HEK293 (cell line): ENCODE measurements around the gene PTX3.

ENCODE experiments used
- HOXA7 ChIP-seq: sonication (generic); formaldehyde crosslinking; IDR thresholded peaks from 2 replicates; pipeline ENCODE4 v1.8.1; 2022; ENCODE audit warnings: missing genetic modification reagents, borderline replicate concordance
- KLF9 ChIP-seq: fragments of 450-650 bp; formaldehyde crosslinking; IDR thresholded peaks from 2 replicates; pipeline ENCODE4 v1.5.1; 2016; ENCODE audit warnings: missing biosample characterization, missing genetic modification characterization, low read depth
- ZNF140 ChIP-seq: fragments of 450-650 bp; formaldehyde crosslinking; IDR thresholded peaks from 2 replicates; pipeline ENCODE4 v1.5.1; 2016; ENCODE audit warnings: missing biosample characterization, missing genetic modification characterization
- ZNF48 ChIP-seq: fragments of 450-650 bp; formaldehyde crosslinking; IDR thresholded peaks from 2 replicates; pipeline ENCODE4 v1.5.1; 2016; ENCODE audit warnings: missing biosample characterization, missing genetic modification characterization
- ZNF555 ChIP-seq: fragments of 450-650 bp; formaldehyde crosslinking; conservative IDR thresholded peaks from 2 replicates; pipeline ENCODE4 v1.5.1; 2017; ENCODE audit warnings: missing biosample characterization, mild to moderate bottlenecking, missing genetic modification characterization, inconsistent platforms
- ZNF664 ChIP-seq: fragments of 450-650 bp; formaldehyde crosslinking; IDR thresholded peaks from 2 replicates; pipeline ENCODE4 v1.5.1; 2016; ENCODE audit warnings: missing biosample characterization, missing genetic modification characterization
- ZNF776 ChIP-seq: fragments of 450-650 bp; formaldehyde crosslinking; IDR thresholded peaks from 2 replicates; pipeline ENCODE4 v1.5.0; 2017; ENCODE audit warnings: missing biosample characterization, missing genetic modification characterization, borderline replicate concordance
- TF ChIP-seq, protein P1 (sequence below): fragments of 450-650 bp; formaldehyde crosslinking; IDR thresholded peaks from 2 replicates; pipeline ENCODE4 v1.5.1; 2016; ENCODE audit warnings: missing biosample characterization, missing genetic modification characterization

- TF ChIP-seq HOXA7 (CRISPR knock-in tag), result no peak
- TF ChIP-seq ZNF555 (tag by site-specific recombination), result no peak
- no peak for TF ChIP-seq ZNF48
- no peak for TF ChIP-seq ZNF140 (tag by site-specific recombination)
- no peak for TF ChIP-seq ZNF776 (tag by site-specific recombination)
- TF ChIP-seq KLF9 (tag by site-specific recombination), result no peak
- TF ChIP-seq, protein P1, sequence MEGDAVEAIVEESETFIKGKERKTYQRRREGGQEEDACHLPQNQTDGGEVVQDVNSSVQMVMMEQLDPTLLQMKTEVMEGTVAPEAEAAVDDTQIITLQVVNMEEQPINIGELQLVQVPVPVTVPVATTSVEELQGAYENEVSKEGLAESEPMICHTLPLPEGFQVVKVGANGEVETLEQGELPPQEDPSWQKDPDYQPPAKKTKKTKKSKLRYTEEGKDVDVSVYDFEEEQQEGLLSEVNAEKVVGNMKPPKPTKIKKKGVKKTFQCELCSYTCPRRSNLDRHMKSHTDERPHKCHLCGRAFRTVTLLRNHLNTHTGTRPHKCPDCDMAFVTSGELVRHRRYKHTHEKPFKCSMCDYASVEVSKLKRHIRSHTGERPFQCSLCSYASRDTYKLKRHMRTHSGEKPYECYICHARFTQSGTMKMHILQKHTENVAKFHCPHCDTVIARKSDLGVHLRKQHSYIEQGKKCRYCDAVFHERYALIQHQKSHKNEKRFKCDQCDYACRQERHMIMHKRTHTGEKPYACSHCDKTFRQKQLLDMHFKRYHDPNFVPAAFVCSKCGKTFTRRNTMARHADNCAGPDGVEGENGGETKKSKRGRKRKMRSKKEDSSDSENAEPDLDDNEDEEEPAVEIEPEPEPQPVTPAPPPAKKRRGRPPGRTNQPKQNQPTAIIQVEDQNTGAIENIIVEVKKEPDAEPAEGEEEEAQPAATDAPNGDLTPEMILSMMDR (tag by site-specific recombination), result 0 out of 2 replicates have a peak, but pooled peaks have one; percentile 15
- TF ChIP-seq ZNF664 (tag by site-specific recombination), result no peak
Observed at GRCh38 chr3:157447026-157447694, 10.5 kb downstream of the PTX3 start.
